WTC11 (cell line): ENCODE results near the gene PLCG1. TPM values are rescaled to one million over a fixed set of nuclear protein-coding genes. Genes with fewer than 3 reads are reported as not detected.

ENCODE experiments used
- ATAC-seq: fragments of 200-7000 bp; cut with Tn5 transposase; 2 replicates; pipeline ENCODE4 v1.10.0; 2021; ENCODE audit warnings: mild to moderate bottlenecking, moderate library complexity
- CTCF ChIA-PET: fragments of 300-600 bp; sonication (Branson Sonifier 250); formaldehyde crosslinking; loops from one replicate; lab custom pipeline; 2021; ENCODE audit warnings: antibody characterized with exemption; lab: Charles Lee
- POLR2A ChIA-PET: fragments of 350-600 bp; sonication (Branson Sonifier 250); formaldehyde crosslinking; loops from one replicate; lab custom pipeline; 2021; ENCODE audit warnings: antibody characterized with exemption; lab: Charles Lee
- DNase-seq: peaks from one replicate; pipeline ENCODE4 v3.0.0; 2021; ENCODE audit warnings: low spot score
- H3K27ac Mint-ChIP-seq: 2 replicates; pipeline ENCODE4 v1.8.0; 2021; ENCODE audit warnings: mixed read lengths
- H3K27me3 Mint-ChIP-seq: 2 replicates; pipeline ENCODE4 v1.8.0; 2021; ENCODE audit warnings: low read depth, mild to moderate bottlenecking, moderate library complexity, mixed read lengths
- H3K36me3 Mint-ChIP-seq: 2 replicates; pipeline ENCODE4 v1.8.0; 2021; ENCODE audit warnings: mixed read lengths
- H3K4me1 Mint-ChIP-seq: 2 replicates; pipeline ENCODE4 v1.8.0; 2022; ENCODE audit warnings: mixed read lengths
- H3K4me3 Mint-ChIP-seq: 2 replicates; pipeline ENCODE4 v1.8.0; 2021; ENCODE audit warnings: mild to moderate bottlenecking, moderate library complexity, mixed read lengths
- H3K9me3 Mint-ChIP-seq: 2 replicates; pipeline ENCODE4 v1.8.0; 2021; ENCODE audit warnings: mixed read lengths
- ARID4B ChIP-seq: sonication (generic); formaldehyde crosslinking; IDR thresholded peaks from 2 replicates; pipeline ENCODE4 v1.8.0; 2023; ENCODE audit warnings: missing genetic modification reagents, mild to moderate bottlenecking, borderline replicate concordance
- CREM ChIP-seq: sonication (generic); formaldehyde crosslinking; IDR thresholded peaks from 2 replicates; pipeline ENCODE4 v1.8.1; 2022; ENCODE audit warnings: mild to moderate bottlenecking, missing genetic modification reagents, moderate library complexity
- MAX ChIP-seq: sonication (generic); formaldehyde crosslinking; IDR thresholded peaks from 2 replicates; pipeline ENCODE4 v1.8.0; 2022; ENCODE audit warnings: mild to moderate bottlenecking, missing genetic modification reagents
- NFATC4 ChIP-seq: fragments of 250-450 bp; sonication (Bioruptor Pico); IDR thresholded peaks from 2 replicates; pipeline ENCODE4 v1.9.0; 2021; ENCODE audit warnings: mild to moderate bottlenecking
- NR3C1 ChIP-seq: sonication (generic); formaldehyde crosslinking; conservative IDR thresholded peaks from 2 replicates; pipeline ENCODE4 v1.8.1; 2023; ENCODE audit warnings: low read depth, mild to moderate bottlenecking, missing genetic modification reagents
- ZNF423 ChIP-seq: fragments of 250-450 bp; sonication (Bioruptor Pico); IDR thresholded peaks from 2 replicates; pipeline ENCODE4 v2.1.2; 2022; ENCODE audit warnings: mild to moderate bottlenecking, moderate library complexity
- total RNA-seq: library from RNA; stranded (reverse); gene quantifications from 3 replicates; pipeline ENCODE4 v1.2.3, GENCODE V29; 2021
- TF ChIP-seq, protein P1 (sequence below): fragments of 250-450 bp; sonication (Bioruptor Pico); IDR thresholded peaks from 2 replicates; pipeline ENCODE4 v1.9.0; 2021; ENCODE audit warnings: mild to moderate bottlenecking, borderline replicate concordance
- TF ChIP-seq, protein P2 (sequence below): sonication (generic); formaldehyde crosslinking; IDR thresholded peaks from 2 replicates; pipeline ENCODE4 v1.8.0; 2022; ENCODE audit warnings: mild to moderate bottlenecking, missing genetic modification reagents

Gene PLCG1
- total RNA-seq, 1 experiment from 2014 or later, result 201 TPM

DNA sequence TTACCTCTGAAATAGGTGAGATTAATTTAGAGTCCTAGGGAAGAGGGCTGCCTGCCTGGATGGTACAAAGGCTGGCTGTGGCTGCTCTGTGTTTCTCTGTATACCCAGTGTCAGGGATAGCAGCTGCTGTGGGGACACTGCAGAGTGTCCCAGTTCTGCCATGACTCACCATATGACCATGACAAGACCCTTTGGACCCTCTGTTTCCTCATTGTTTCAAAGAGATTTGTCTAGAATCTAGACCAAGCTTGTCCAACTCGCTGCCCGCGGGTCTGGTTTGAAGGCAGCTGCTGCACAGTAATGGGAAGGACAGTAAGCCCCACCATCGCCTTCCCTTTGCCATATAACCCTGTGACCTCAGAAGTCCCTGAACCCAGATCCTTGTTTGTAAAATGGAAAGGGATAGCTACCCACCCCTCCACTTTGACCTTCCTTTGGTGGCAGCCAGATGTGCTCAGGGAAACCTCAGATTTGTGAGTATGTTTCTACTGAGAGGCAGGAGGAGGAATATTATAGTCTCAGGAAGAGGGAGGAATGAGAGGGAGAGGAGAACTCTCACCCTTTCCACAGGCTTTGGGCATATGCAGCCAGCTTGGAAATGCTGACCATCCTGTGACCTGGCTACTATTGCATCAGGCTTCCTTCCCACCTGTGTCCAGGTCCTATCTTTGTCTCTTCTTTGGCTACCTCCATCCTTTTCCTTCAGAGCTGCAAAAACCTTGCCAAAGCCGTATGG lies 14.0 kb downstream of the PLCG1 start:
- H3K4me3 Mint-ChIP-seq, result no peak overlapping the region
- no peaks in the 10 kb centered on the region for H3K27me3 Mint-ChIP-seq
- TF ChIP-seq, protein P1, sequence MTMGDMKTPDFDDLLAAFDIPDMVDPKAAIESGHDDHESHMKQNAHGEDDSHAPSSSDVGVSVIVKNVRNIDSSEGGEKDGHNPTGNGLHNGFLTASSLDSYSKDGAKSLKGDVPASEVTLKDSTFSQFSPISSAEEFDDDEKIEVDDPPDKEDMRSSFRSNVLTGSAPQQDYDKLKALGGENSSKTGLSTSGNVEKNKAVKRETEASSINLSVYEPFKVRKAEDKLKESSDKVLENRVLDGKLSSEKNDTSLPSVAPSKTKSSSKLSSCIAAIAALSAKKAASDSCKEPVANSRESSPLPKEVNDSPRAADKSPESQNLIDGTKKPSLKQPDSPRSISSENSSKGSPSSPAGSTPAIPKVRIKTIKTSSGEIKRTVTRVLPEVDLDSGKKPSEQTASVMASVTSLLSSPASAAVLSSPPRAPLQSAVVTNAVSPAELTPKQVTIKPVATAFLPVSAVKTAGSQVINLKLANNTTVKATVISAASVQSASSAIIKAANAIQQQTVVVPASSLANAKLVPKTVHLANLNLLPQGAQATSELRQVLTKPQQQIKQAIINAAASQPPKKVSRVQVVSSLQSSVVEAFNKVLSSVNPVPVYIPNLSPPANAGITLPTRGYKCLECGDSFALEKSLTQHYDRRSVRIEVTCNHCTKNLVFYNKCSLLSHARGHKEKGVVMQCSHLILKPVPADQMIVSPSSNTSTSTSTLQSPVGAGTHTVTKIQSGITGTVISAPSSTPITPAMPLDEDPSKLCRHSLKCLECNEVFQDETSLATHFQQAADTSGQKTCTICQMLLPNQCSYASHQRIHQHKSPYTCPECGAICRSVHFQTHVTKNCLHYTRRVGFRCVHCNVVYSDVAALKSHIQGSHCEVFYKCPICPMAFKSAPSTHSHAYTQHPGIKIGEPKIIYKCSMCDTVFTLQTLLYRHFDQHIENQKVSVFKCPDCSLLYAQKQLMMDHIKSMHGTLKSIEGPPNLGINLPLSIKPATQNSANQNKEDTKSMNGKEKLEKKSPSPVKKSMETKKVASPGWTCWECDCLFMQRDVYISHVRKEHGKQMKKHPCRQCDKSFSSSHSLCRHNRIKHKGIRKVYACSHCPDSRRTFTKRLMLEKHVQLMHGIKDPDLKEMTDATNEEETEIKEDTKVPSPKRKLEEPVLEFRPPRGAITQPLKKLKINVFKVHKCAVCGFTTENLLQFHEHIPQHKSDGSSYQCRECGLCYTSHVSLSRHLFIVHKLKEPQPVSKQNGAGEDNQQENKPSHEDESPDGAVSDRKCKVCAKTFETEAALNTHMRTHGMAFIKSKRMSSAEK (CRISPR knock-in tag), result no peak
- TF ChIP-seq NR3C1, result no peak
- no peak for TF ChIP-seq NFATC4 (CRISPR knock-in tag)
- TF ChIP-seq ARID4B (CRISPR knock-in tag), result no peak
- H3K27ac Mint-ChIP-seq, result no peak overlapping the region
- ChIA-PET POLR2A (interaction anchor here (0.6 kb wide), 1 partner anchor 19 kb away, joined by 4 read pairs; no protein-coding TSS in a partner anchor), CTCF (interaction anchor here (0.8 to 5.3 kb wide), 4 partner anchors 16 to 188 kb away, joined by 3 to 41 read pairs (median 8); no protein-coding TSS in a partner anchor)
- ATAC-seq, result no peak
- peaks cover 55% of the 10 kb centered on the region for H3K4me1 Mint-ChIP-seq
- no peak for DNase-seq
- H3K9me3 Mint-ChIP-seq, result no peaks in the 10 kb centered on the region
- H3K36me3 Mint-ChIP-seq, result peaks cover 2% of the 10 kb centered on the region; the same call in 1 of the 2 replicates

GRCh38 chr20:41152108-41152757 lies 14.9 kb downstream of the PLCG1 start:
- no peaks in the 10 kb centered on the region for H3K27me3 Mint-ChIP-seq
- ATAC-seq (no peak), DNase-seq (no peak)
- H3K4me1 Mint-ChIP-seq, result peaks cover 57% of the 10 kb centered on the region
- H3K4me3 Mint-ChIP-seq, result no peak overlapping the region
- ChIA-PET POLR2A (interaction anchor here (0.7 kb wide), 1 partner anchor 12 kb away, joined by 3 read pairs; no protein-coding TSS in a partner anchor), CTCF (interaction anchor here (0.8 to 5.3 kb wide), 4 partner anchors 17 to 187 kb away, joined by 3 to 41 read pairs (median 8); no protein-coding TSS in a partner anchor)
- no peaks in the 10 kb centered on the region for H3K9me3 Mint-ChIP-seq
- peak overlapping the region; percentile 54 for H3K27ac Mint-ChIP-seq
- H3K36me3 Mint-ChIP-seq, result no peaks in the 10 kb centered on the region; the same call in 1 of the 2 replicates
- TF ChIP-seq MAX (CRISPR knock-in tag) (no peak), CREM (no peak), ZNF423 (CRISPR knock-in tag) (peak; percentile 49; the same call in 1 of the 2 replicates)
- TF ChIP-seq, protein P2, sequence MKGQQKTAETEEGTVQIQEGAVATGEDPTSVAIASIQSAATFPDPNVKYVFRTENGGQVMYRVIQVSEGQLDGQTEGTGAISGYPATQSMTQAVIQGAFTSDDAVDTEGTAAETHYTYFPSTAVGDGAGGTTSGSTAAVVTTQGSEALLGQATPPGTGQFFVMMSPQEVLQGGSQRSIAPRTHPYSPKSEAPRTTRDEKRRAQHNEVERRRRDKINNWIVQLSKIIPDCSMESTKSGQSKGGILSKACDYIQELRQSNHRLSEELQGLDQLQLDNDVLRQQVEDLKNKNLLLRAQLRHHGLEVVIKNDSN (CRISPR knock-in tag), result no peak
